T-cell (primary cell): ENCODE results near the gene ADCY1. TPM values are rescaled to one million over a fixed set of nuclear protein-coding genes. Genes with fewer than 3 reads are reported as not detected.

Experiments
- ATAC-seq, 4 experiments: fragments of 200-7000 bp in 3 of 4; fragments of 150-1000 bp in 1 of 4; cut with Tn5 transposase; replicated peaks in 1 of 4; 1 replicate in 3 of 4; 2 replicates in 1 of 4; pipeline ENCODE4 v1.10.0; 2021; ENCODE audit warnings: moderate library complexity in 3 of 4, mild to moderate bottlenecking in 2 of 4, moderate number of reproducible peaks in 1 of 4
- CTCF ChIA-PET, 2 donors: fragments of 300-600 bp; sonication (Branson Sonifier 250); formaldehyde crosslinking; loops; one replicate each; lab custom pipeline; 2022; ENCODE audit warnings: antibody characterized with exemption in 2 of 2; lab: Charles Lee
- POLR2A ChIA-PET, 2 donors: fragments of 300-600 bp; sonication (Branson Sonifier 250); formaldehyde crosslinking; loops; one replicate each; lab custom pipeline; 2022; ENCODE audit warnings: antibody characterized with exemption in 2 of 2; lab: Charles Lee
- DNase-seq, 35 experiments: peaks; one replicate each; pipeline versions ENCODE4 v3.0.0 to v3.0.0-alpha.2; 2013 to 2023
- H3K27ac ChIP-seq: one replicate; pipeline ENCODE4 v1.5.1; 2013; ENCODE audit warnings: low read length
- H3K27me3 ChIP-seq, 2 experiments: replicated peaks in 1 of 2; 1 replicate in 1 of 2; 2 replicates in 1 of 2; pipeline versions ENCODE4 v1.6.1 to v1.7.0; 2013; ENCODE audit warnings: low read length in 1 of 2, mixed read lengths in 1 of 2; ENCODE audit not compliant: control insufficient read depth in 2 of 2, insufficient read depth in 2 of 2; ENCODE audit errors: extremely low read depth in 1 of 2
- H3K36me3 ChIP-seq, 2 donors: 1 replicate in 1 of 2; 2 replicates in 1 of 2; pipeline versions ENCODE4 v1.6.1 to v1.7.0; 2013; ENCODE audit warnings: low read length in 1 of 2; ENCODE audit not compliant: control insufficient read depth in 2 of 2, insufficient read depth in 1 of 2; ENCODE audit errors: extremely low read depth in 1 of 2
- H3K4me1 ChIP-seq, 2 experiments: 1 replicate in 1 of 2; 2 replicates in 1 of 2; pipeline versions ENCODE4 v1.6.1 to v1.7.0; 2013; ENCODE audit warnings: low read length in 2 of 2, mixed read lengths in 1 of 2; ENCODE audit not compliant: insufficient read depth in 2 of 2, control insufficient read depth in 1 of 2; ENCODE audit errors: extremely low read depth in 1 of 2
- H3K4me3 ChIP-seq, 2 donors: 1 replicate in 1 of 2; 2 replicates in 1 of 2; pipeline versions ENCODE4 v1.5.1 to v1.7.0; 2013; ENCODE audit warnings: mild to moderate bottlenecking in 2 of 2, low read length in 1 of 2, moderate library complexity in 1 of 2; ENCODE audit not compliant: control insufficient read depth in 1 of 2; ENCODE audit errors: extremely low read depth in 1 of 2
- H3K9me3 ChIP-seq: 2 replicates; pipeline ENCODE4 v1.7.0; 2013
- H3K27ac Mint-ChIP-seq, 2 donors: one replicate each; pipeline ENCODE4 v1.8.0; 2020 to 2021; ENCODE audit warnings: mild to moderate bottlenecking in 2 of 2, mixed read lengths in 2 of 2
- H3K27me3 Mint-ChIP-seq, 2 donors: one replicate each; pipeline ENCODE4 v1.8.0; 2021 to 2022; ENCODE audit warnings: mixed read lengths in 2 of 2
- H3K36me3 Mint-ChIP-seq: one replicate; pipeline ENCODE4 v1.8.0; 2021; ENCODE audit warnings: mixed read lengths
- H3K4me1 Mint-ChIP-seq, 3 donors: one replicate each; pipeline ENCODE4 v1.8.0; 2020 to 2022; ENCODE audit warnings: mixed read lengths in 3 of 3, mild to moderate bottlenecking in 1 of 3
- H3K4me3 Mint-ChIP-seq, 3 donors: one replicate each; pipeline ENCODE4 v1.8.0; 2020 to 2022; ENCODE audit warnings: mild to moderate bottlenecking in 3 of 3, mixed read lengths in 3 of 3, moderate library complexity in 3 of 3
- H3K9me3 Mint-ChIP-seq, 3 donors: one replicate each; pipeline ENCODE4 v1.8.0; 2020 to 2022; ENCODE audit warnings: mixed read lengths in 3 of 3
- WGBS: methylation state at CpG from one replicate; pipeline ENCODE4 v1.1.5; 2013; ENCODE audit warnings: missing lambda C conversion rate; ENCODE audit not compliant: insufficient coverage; 5-methylcytosine and 5-hydroxymethylcytosine counted together
- total RNA-seq, 35 experiments: library from RNA in 6 of 35; stranded (reverse) in 6 of 35; fragments of 120-200 nt in 1 of 35; gene quantifications; one replicate each; pipeline versions ENCODE4 v1.2.1 to v1.2.4 and lab custom pipeline; 2013 to 2026

Gene ADCY1
- total RNA-seq, 5 donors from 2014 or later (not counting 1 experiment from before 2014, with no cell fraction given): 0.03 to 0.44 (median 0.05) TPM

DNA sequence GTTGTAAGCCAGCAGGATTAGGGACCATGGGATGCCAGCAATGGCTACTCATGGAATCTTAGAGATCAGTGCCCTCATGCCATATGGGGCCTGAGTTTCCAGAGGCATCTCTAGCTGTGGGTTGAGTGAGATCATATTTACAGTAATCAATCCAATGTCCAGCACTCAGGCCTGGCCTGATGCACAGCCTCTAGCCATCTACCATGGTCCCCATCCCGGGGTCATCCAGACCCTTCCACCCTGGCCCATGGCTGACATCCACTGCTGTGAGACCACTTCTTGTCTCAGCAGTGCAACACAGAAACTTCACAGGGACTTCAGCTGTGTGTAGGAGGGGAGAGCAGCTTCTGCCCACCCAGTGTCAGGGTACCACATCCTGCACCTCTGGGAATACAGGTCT lies 6.5 kb upstream of the ADCY1 start:
- no peak overlapping the region for H3K27ac Mint-ChIP-seq
- H3K36me3 Mint-ChIP-seq: no peaks in the 10 kb centered on the region
- Histone ChIP-seq H3K9me3 (no peaks in the 10 kb centered on the region), H3K4me3 (no peak overlapping the region), H3K4me1 (no peaks in the 10 kb centered on the region), H3K36me3 (no peaks in the 10 kb centered on the region), H3K27ac (no peak overlapping the region), H3K27me3 (peaks cover 0 to 19% of the 10 kb centered on the region in 2 experiments)
- H3K27me3 Mint-ChIP-seq: peaks cover 27 to 32% of the 10 kb centered on the region in 2 donors
- peaks cover 0 to 1% (median 0%) of the 10 kb centered on the region in 3 donors for H3K4me1 Mint-ChIP-seq
- ATAC-seq (no peak), DNase-seq (no peak)
- H3K9me3 Mint-ChIP-seq: no peaks in the 10 kb centered on the region
- WGBS: no CpG with 5 or more reads among the region's 1 CpG
- H3K4me3 Mint-ChIP-seq: no peak overlapping the region
- ChIA-PET POLR2A (no interaction called here), CTCF (no interaction called here)

DNA sequence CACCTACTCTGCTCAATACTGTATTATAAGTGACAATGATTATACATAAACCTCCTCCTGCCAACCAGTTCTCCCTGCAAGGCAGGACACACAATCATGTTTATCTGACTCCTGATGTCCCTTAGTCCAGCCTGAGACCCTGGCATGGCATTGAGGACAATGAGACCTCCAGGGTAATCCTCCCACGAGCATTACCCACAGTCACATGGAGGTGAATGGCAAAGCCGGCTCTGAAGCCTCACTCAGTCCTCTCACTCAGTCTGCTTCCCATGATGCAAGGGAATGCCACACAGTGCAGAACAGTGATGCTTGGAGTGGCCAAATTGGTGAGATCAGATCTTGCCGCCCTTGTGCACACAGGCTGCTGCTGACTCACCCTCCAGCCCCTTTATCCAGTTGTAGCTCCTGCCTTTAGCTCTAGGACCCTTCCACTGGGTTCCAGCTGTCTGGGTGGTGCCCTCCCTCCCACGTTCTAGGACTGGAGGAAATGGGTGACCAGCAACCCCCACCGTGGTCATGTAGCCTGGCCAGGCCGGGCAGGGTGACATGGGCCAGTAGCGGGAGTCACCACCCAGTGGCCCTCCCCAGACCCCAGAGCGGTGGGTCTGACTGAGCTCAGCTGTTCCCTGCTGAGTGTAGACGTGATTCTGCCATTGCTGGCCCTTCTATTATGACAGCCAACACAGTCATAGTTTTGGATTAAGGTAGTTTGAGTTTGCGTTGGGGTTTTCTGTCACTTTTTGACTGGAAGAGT lies 5.5 kb upstream of the ADCY1 start:
- no peaks in the 10 kb centered on the region for H3K4me1 ChIP-seq
- no peak overlapping the region for H3K4me3 Mint-ChIP-seq
- H3K36me3 Mint-ChIP-seq: no peaks in the 10 kb centered on the region
- no peaks in the 10 kb centered on the region for H3K9me3 ChIP-seq
- CTCF ChIA-PET: no interaction called here
- peaks cover 2 to 27% of the 10 kb centered on the region in 2 experiments for H3K27me3 ChIP-seq
- peaks cover 0 to 10% (median 3%) of the 10 kb centered on the region in 3 donors for H3K4me1 Mint-ChIP-seq
- WGBS: 65% methylated on average over 7 of the region's 10 CpGs
- H3K4me3 ChIP-seq: no peak overlapping the region
- no peak for ATAC-seq
- H3K9me3 Mint-ChIP-seq: no peaks in the 10 kb centered on the region
- H3K27me3 Mint-ChIP-seq: peaks cover 29 to 40% of the 10 kb centered on the region in 2 donors
- no peak overlapping the region for H3K27ac Mint-ChIP-seq
- no peak for DNase-seq
- H3K36me3 ChIP-seq: no peaks in the 10 kb centered on the region
- POLR2A ChIA-PET: no interaction called here
- H3K27ac ChIP-seq: no peak overlapping the region

DNA sequence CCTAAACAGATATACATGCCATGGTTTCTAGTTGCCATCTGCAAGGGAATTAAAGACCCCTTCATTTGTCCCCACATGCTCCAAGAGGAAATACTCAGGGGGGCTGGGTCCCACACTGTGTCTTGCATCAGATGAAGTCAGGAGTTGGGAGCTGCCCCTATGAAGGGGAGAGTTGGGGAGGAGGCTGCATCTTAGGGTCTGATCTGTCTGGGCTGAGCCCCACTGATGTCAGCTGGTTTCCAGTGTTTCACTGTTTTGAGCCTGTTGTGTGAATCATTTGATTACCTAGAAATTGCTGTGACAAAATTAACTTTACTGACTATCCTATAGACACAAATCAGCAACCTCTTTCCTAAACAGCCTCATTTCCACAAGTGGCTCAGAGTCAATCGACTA lies 4.9 kb upstream of the ADCY1 start:
- Histone ChIP-seq H3K27ac (no peak overlapping the region), H3K9me3 (no peaks in the 10 kb centered on the region), H3K27me3 (peaks cover 2 to 25% of the 10 kb centered on the region in 2 experiments), H3K4me1 (peaks cover 0 to 2% of the 10 kb centered on the region in 2 experiments), H3K4me3 (no peak overlapping the region), H3K36me3 (no peaks in the 10 kb centered on the region)
- H3K36me3 Mint-ChIP-seq: no peaks in the 10 kb centered on the region
- H3K27me3 Mint-ChIP-seq: peaks cover 28 to 40% of the 10 kb centered on the region in 2 donors
- no peak overlapping the region for H3K27ac Mint-ChIP-seq
- 80% methylated on average over 1 of the region's 1 CpG for WGBS
- no peak for ATAC-seq
- H3K4me3 Mint-ChIP-seq: no peak overlapping the region
- POLR2A ChIA-PET: no interaction called here
- no peak for DNase-seq
- CTCF ChIA-PET: no interaction called here
- peaks cover 0 to 12% (median 3%) of the 10 kb centered on the region in 3 donors for H3K4me1 Mint-ChIP-seq
- no peaks in the 10 kb centered on the region for H3K9me3 Mint-ChIP-seq

DNA sequence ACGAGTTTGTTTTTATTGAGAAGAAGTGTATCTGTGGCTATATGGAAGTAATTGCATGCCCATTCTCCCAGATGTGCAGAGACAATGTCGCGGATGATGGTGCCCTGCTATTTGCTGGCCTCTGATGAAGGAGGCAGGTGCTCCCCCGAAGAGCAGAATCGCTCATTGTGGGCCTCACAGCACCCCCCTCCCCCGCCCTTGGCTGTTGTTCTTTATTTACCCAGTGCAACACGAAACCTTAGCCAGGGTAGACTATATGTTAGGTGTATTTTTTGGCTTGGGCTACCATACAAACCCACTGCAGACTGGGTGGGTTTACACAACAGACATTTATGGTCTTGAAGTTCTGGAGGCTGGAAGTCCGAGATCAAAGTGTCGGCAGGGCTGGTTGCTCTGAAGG lies 3.4 kb upstream of the ADCY1 start:
- H3K9me3 Mint-ChIP-seq: no peaks in the 10 kb centered on the region
- no peak overlapping the region for H3K27ac ChIP-seq
- H3K4me3 Mint-ChIP-seq: no peak overlapping the region
- no peak overlapping the region for H3K4me3 ChIP-seq
- H3K27me3 Mint-ChIP-seq: peaks cover 28 to 44% of the 10 kb centered on the region in 2 donors
- H3K27me3 ChIP-seq: peaks cover 2 to 25% of the 10 kb centered on the region in 2 experiments
- H3K4me1 Mint-ChIP-seq: peaks cover 0 to 12% (median 4%) of the 10 kb centered on the region in 3 donors
- no peaks in the 10 kb centered on the region for H3K9me3 ChIP-seq
- peaks cover 0 to 2% of the 10 kb centered on the region in 2 experiments for H3K4me1 ChIP-seq
- no peak for DNase-seq
- CTCF ChIA-PET: no interaction called here
- 92% methylated on average over 2 of the region's 9 CpGs for WGBS
- ATAC-seq: no peak
- POLR2A ChIA-PET: no interaction called here
- H3K27ac Mint-ChIP-seq: no peak overlapping the region
- no peaks in the 10 kb centered on the region for H3K36me3 Mint-ChIP-seq
- no peaks in the 10 kb centered on the region for H3K36me3 ChIP-seq

DNA sequence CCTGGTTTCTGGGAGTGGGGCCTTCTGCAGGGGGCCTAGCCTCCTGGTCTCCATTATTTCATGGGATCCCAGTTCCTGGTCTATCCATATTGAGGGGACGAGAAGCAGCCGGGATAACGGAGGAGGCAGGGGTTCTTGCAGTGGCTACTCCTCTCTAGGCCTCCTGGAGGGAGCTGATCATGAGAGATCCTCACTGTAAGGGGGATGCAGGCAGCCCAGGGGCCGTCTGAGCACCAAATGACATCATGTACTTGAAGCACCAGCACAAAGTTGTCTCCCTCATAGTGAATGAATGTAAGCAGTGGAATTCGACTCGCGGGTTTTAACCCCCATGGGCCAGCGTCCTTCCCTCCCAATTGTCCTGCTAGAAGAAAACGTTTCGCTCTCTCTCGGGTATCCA lies 964 bp upstream of the ADCY1 start:
- Histone ChIP-seq H3K27ac (no peak overlapping the region), H3K27me3 (peaks cover 4 to 37% of the 10 kb centered on the region in 2 experiments), H3K4me1 (peaks cover 0 to 2% of the 10 kb centered on the region in 2 experiments), H3K4me3 (no peak overlapping the region), H3K9me3 (no peaks in the 10 kb centered on the region), H3K36me3 (no peaks in the 10 kb centered on the region)
- Mint-ChIP-seq H3K4me3 (peak overlapping the region in 1 of 3 donors; percentile 32), H3K27ac (no peak overlapping the region), H3K9me3 (no peaks in the 10 kb centered on the region), H3K36me3 (no peaks in the 10 kb centered on the region), H3K4me1 (peaks cover 0 to 12% (median 4%) of the 10 kb centered on the region in 3 donors), H3K27me3 (peaks cover 30 to 56% of the 10 kb centered on the region in 2 donors)
- CTCF ChIA-PET: no interaction called here
- POLR2A ChIA-PET: no interaction called here
- 68% methylated on average over 4 of the region's 11 CpGs for WGBS
- ATAC-seq (no peak), DNase-seq (no peak)

DNA sequence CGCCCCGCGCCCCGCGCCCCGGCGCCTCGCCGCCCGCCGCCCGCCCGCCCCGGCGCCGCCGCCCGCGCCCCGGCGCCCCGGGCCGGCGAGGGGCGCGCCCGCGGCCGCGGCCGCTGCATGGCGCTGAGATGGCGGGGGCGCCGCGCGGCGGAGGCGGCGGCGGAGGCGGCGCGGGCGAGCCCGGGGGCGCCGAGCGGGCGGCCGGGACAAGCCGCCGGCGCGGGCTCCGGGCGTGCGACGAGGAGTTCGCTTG lies 174 bp downstream of the ADCY1 start:
- Mint-ChIP-seq H3K4me1 (peaks cover 0 to 12% (median 4%) of the 10 kb centered on the region in 3 donors), H3K27me3 (peaks cover 30 to 52% of the 10 kb centered on the region in 2 donors), H3K9me3 (no peaks in the 10 kb centered on the region), H3K27ac (no peak overlapping the region), H3K4me3 (no peak overlapping the region), H3K36me3 (no peaks in the 10 kb centered on the region)
- H3K9me3 ChIP-seq: no peaks in the 10 kb centered on the region
- no peaks in the 10 kb centered on the region for H3K36me3 ChIP-seq
- WGBS: under 1% methylated on average over 50 of the region's 60 CpGs
- H3K4me3 ChIP-seq: no peak overlapping the region
- no peak overlapping the region for H3K27ac ChIP-seq
- DNase-seq (no peak), ATAC-seq (no peak)
- ChIA-PET CTCF (no interaction called here), POLR2A (no interaction called here)
- peaks cover 0 to 2% of the 10 kb centered on the region in 2 experiments for H3K4me1 ChIP-seq
- peaks cover 4 to 37% of the 10 kb centered on the region in 2 experiments for H3K27me3 ChIP-seq
